Bronchial epithelial cell (primary cell): ENCODE data around the gene SSH2. TPM values are rescaled to one million over a fixed set of nuclear protein-coding genes. Genes with fewer than 3 reads are reported as not detected.
A peak's percentile ranks its signal among the peaks of the same experiment; 100 is the strongest.
"Not testable (repeated sequence)": the region's sequence is repeated elsewhere in the genome, so short reads cannot be mapped to it uniquely, and the experiment has no call there.

Experiments used
- DNase-seq: peaks from one replicate; pipeline ENCODE4 v3.0.0-alpha.2; 2010; ENCODE audit warnings: low read depth
- FAIRE-seq: peaks from 2 replicates; lab custom pipeline; 2011; peaks lifted over from hg19 to GRCh38; lab: Jason Lieb, UNC
- H3K27me3 ChIP-seq: 2 replicates; pipeline ENCODE4 v1.5.1; 2011; ENCODE audit warnings: low read length; ENCODE audit not compliant: control insufficient read depth, insufficient read depth
- H3K36me3 ChIP-seq: 2 replicates; pipeline ENCODE4 v1.5.1; 2011; ENCODE audit warnings: low read length; ENCODE audit not compliant: control insufficient read depth, insufficient read depth
- H3K4me3 ChIP-seq: 2 replicates; pipeline ENCODE4 v1.5.1; 2011; ENCODE audit warnings: mild to moderate bottlenecking, low read depth, low read length, control low read depth
- total RNA-seq: library from RNA; depleted of rRNA; stranded (reverse); fragments of >200 nt; gene quantifications from 2 replicates; pipeline ENCODE4 v1.2.1, GENCODE V29; 2014
- TF ChIP-seq, protein P1 (sequence below): IDR thresholded peaks from 2 replicates; pipeline ENCODE4 v1.5.1; 2011; ENCODE audit warnings: mild to moderate bottlenecking, moderate library complexity, low read length, control low read depth, inconsistent platforms; ENCODE audit not compliant: insufficient read depth, severe bottlenecking

The SSH2 gene
- total RNA-seq, 1 donor from 2014 or later: 3.7 TPM

DNA sequence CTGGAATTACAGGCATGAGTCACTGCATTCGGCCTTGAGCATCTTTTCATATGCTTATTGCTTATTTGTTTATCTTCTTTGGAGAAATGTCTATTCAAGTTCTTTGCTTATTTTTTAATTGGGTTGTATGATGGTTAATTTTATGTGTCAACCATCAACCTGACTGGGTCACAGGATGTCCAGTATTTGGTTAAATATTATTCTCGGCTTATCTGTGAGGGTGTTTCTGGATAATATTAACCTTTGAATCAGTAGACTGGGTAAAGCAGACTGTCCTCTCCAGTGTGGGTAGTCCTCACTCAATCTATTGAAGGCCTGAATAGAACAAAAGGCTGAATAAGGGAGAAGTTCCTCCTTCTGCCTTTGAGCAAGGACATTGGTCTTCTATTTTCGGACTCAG lies 142.0 kb downstream of the SSH2 start:
- TF ChIP-seq, protein P1, sequence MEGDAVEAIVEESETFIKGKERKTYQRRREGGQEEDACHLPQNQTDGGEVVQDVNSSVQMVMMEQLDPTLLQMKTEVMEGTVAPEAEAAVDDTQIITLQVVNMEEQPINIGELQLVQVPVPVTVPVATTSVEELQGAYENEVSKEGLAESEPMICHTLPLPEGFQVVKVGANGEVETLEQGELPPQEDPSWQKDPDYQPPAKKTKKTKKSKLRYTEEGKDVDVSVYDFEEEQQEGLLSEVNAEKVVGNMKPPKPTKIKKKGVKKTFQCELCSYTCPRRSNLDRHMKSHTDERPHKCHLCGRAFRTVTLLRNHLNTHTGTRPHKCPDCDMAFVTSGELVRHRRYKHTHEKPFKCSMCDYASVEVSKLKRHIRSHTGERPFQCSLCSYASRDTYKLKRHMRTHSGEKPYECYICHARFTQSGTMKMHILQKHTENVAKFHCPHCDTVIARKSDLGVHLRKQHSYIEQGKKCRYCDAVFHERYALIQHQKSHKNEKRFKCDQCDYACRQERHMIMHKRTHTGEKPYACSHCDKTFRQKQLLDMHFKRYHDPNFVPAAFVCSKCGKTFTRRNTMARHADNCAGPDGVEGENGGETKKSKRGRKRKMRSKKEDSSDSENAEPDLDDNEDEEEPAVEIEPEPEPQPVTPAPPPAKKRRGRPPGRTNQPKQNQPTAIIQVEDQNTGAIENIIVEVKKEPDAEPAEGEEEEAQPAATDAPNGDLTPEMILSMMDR: no peak
- FAIRE-seq: no peak
- no peaks in the 10 kb centered on the region for H3K36me3 ChIP-seq
- H3K4me3 ChIP-seq: no peak overlapping the region
- H3K27me3 ChIP-seq: no peaks in the 10 kb centered on the region
- no peak for DNase-seq

DNA sequence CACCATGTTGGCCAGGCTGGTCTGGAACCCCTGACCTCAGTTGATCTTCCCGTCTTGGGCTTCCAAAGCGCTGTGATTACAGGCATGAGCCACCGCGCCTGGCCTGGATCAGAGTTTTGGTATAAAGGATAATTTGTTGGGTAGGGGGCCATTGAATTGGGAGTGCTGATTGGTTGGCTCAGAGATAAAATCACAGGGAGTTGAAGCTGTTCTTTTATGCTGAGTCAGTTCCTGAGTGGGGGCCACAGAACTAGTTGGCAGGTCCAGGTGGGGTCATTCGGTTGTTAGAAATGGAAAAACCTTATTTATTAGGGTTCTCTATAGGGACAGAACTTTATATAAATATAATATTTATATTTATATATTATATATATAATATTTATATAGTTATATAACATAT lies 147.1 kb downstream of the SSH2 start:
- DNase-seq: no peak
- H3K4me3 ChIP-seq: no peak overlapping the region
- FAIRE-seq: no peak
- H3K27me3 ChIP-seq: no peaks in the 10 kb centered on the region
- TF ChIP-seq, protein P1: no peak
- H3K36me3 ChIP-seq: no peaks in the 10 kb centered on the region

DNA sequence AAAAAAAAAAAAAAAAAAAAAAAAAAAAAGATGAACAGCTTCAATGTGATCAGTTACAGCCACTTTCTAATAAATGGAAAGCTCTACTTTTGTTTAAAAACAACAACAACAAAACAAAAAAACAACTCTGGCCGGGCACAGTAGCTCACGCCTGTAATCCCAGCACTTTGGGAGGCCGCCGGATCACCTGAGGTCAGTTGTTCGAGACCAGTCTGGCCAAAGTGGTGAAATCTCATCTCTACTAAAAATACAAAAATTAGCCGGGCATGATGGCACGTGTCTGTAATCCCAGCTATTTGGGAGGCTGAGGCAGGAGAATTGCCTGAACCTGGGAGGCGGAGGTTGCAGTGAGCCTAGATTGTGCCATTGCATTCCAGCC lies 150.2 kb downstream of the SSH2 start:
- not testable (repeated sequence) for H3K36me3 ChIP-seq, FAIRE-seq

DNA sequence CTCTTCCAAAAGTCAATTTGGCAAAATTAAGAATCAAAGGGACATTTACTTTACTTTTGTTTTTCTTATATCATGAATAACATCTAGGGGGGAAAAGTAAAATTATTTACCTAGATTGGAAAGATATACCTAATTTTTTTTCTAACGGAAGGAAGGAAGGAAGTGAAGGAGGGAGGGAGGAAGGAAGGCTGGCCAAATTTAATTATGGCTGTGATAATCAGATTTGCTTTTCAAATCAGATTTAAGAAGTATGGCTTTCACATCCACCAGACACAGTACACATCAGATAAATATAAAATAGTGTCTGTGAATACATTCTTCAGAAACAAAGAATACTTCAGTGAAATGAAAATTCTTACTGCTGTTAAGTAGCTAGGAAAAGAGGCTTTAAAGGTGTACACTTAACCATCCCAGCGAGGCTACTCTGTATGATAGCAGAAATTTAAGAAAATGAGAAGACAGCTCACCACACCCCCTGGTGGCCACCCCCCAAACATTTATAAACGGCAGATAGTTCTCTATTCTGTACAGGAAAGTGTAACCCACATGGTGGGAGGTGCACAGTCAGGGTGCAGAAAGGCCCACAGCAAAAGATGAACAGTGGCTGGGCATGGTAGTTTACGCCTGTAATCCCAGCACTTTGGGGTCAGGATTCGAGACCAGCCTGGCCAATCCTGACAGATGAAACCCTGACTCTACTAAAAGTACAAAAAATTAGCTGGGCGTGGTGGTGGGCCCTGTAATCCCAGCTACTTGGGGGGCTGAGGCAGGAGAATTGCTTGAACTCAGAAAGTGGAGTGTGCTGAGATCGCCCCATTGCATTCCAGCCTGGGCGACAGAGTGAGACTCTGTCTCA lies 150.8 kb downstream of the SSH2 start:
- FAIRE-seq (no peak), DNase-seq (peak; percentile 26)
- Histone ChIP-seq H3K4me3 (no peak overlapping the region), H3K36me3 (no peaks in the 10 kb centered on the region), H3K27me3 (no peaks in the 10 kb centered on the region)
- TF ChIP-seq, protein P1: peak; percentile 63

More for the DNA sequence above, 150.2 kb downstream of the SSH2 start:
- DNase-seq, H3K27me3 ChIP-seq, H3K4me3 ChIP-seq: not testable (repeated sequence)

DNA sequence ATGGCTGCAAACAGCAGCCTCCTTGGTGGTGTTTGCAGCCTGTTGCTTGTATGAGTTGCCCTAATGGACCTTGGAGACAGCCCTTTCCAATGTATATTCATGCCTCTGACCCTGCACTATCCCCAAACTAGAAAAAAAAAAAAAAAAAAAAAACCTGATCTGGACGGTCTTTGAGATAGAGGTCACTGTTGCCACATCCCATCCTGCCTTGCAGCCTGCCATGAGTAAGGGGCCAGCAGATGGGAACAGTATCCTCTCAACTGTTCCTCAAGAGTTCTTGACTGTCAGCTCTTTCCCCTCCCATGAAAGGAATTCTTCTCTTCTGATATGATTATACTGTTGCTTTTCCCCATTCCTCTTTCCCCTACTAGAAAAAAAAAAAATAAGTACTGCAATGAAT lies 152.4 kb downstream of the SSH2 start:
- TF ChIP-seq, protein P1: no peak
- Histone ChIP-seq H3K4me3 (no peak overlapping the region), H3K27me3 (no peaks in the 10 kb centered on the region), H3K36me3 (no peaks in the 10 kb centered on the region)
- FAIRE-seq (no peak), DNase-seq (no peak)

DNA sequence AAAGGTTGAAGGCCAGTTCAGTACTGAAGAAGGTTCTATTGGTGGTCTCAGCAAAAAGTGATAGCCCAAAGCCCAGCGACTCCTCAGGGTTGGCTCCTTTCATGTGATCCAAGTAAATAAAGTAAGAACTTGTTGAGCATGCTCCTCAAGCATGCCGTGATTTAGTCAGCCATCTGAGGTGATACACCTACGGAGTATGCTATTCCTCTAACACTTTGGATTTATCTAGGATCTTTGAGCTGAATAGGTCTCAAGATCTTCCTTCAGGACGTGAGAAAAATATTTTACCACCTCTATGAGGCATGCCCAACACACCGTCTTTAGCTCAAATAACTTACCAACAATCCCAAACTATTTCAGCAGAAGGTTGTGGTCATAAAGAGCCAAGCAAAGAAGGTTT lies 154.0 kb downstream of the SSH2 start:
- DNase-seq: no peak

More for the DNA sequence above, 154.0 kb downstream of the SSH2 start:
- Histone ChIP-seq H3K4me3 (no peak overlapping the region), H3K36me3 (no peaks in the 10 kb centered on the region), H3K27me3 (no peaks in the 10 kb centered on the region)
- no peak for FAIRE-seq
- TF ChIP-seq, protein P1: no peak
